Measurements from ENCODE around the gene GPC1.

DNA sequence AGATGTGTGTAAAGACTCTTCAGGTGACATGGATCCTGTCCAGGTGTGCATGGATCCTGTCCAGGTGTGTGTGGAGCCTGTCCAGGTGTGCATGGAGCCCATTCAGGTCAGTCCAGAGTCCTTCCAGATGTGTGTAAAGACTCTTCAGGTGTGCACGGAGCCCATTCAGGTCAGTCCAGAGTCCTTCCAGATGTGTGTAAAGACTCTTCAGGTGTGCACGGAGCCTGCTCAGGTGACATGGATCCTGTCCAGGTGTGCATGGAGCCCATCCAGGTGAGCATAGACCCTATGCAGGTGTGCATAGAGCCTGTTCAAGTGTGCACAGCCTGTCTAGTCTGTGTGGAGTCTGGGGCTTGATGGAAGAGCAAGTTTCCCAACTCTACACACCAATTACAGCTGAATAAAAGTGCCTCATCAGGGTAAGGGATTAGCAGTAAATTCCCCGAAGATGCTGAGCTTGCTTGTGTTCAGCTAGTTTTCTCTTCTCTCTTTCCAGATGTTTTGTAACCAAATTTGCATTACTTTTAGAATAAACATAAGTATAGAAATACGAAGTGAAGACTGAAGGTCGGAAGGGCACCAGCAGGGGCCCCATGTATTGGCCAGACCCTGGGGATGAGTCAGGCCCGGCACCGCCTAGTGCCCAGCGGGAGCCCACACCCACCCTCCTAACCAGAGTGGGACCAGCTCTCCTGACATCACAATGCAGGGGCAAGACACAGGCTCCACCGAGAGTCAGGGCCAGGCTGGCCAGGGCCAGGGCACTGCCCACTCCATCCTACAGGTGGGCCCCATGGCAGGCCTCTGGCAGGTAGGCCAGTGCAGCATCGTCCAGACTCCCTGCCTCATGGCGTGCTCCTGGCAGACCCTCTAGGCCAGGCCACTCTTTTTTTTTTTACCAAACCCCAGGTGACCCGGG is 38.6 kb upstream of the GPC1 start:
- TF ChIP-seq, protein P1, sequence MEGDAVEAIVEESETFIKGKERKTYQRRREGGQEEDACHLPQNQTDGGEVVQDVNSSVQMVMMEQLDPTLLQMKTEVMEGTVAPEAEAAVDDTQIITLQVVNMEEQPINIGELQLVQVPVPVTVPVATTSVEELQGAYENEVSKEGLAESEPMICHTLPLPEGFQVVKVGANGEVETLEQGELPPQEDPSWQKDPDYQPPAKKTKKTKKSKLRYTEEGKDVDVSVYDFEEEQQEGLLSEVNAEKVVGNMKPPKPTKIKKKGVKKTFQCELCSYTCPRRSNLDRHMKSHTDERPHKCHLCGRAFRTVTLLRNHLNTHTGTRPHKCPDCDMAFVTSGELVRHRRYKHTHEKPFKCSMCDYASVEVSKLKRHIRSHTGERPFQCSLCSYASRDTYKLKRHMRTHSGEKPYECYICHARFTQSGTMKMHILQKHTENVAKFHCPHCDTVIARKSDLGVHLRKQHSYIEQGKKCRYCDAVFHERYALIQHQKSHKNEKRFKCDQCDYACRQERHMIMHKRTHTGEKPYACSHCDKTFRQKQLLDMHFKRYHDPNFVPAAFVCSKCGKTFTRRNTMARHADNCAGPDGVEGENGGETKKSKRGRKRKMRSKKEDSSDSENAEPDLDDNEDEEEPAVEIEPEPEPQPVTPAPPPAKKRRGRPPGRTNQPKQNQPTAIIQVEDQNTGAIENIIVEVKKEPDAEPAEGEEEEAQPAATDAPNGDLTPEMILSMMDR (IDR thresholded peaks at IDR 0.05) = no peak
- TF ChIP-seq POLR2A (IDR thresholded peaks at IDR 0.05) = no peak

All from right lobe of liver (tissue), 4 donors.